Spleen (tissue), 7 donors: ENCODE results near the gene PARP6.

ENCODE experiments used
- CTCF ChIP-seq, 11 experiments: fragments of 200-600 bp in 7 of 11; fragments of 450-650 bp in 4 of 11; sonication (generic) in 4 of 11; IDR thresholded peaks in 8 of 11; conservative IDR thresholded peaks in 3 of 11; 1 replicate in 7 of 11; 2 replicates in 4 of 11; pipeline versions ENCODE4 v1.4.0 to v1.8.0; 2016 to 2021; ENCODE audit warnings: antibody characterized with exemption in 11 of 11, inconsistent platforms in 4 of 11, mild to moderate bottlenecking in 1 of 11
- POLR2A ChIP-seq, 3 donors: fragments of 450-650 bp; IDR thresholded peaks; one replicate each; pipeline ENCODE4 v1.5.1; 2017; ENCODE audit warnings: antibody characterized with exemption in 3 of 3, mild to moderate bottlenecking in 1 of 3
- POLR2AphosphoS5 ChIP-seq, 3 donors: sonication (generic); formaldehyde crosslinking; IDR thresholded peaks; one replicate each; pipeline ENCODE4 v1.5.1; 2017; ENCODE audit warnings: antibody characterized with exemption in 3 of 3
- donor health status: DM: no; HTN: no; CAD: no; lungs with moderate emphysema.
- donor health status: DM: no; HTN: no; CAD: no.
- donor health status: DM: no; HTN: no; CAD: no.

- no peak for TF ChIP-seq POLR2AphosphoS5 (IDR thresholded peaks at IDR 0.05)
- TF ChIP-seq CTCF (IDR thresholded peaks at IDR 0.05 in 8 of 11, conservative IDR thresholded peaks at IDR 0.05 in 3 of 11), result no peak
- TF ChIP-seq POLR2A (IDR thresholded peaks at IDR 0.05), result no peak
Measured at GRCh38 chr15:72289597-72290325, 17.4 kb upstream of the PARP6 start.
